Stimulated activated CD8-positive, alpha-beta memory T cell treated with anti-CD3 and anti-CD28 coated beads, Interleukin-12 subunit alpha, Interleukin-12 subunit beta, amount 100 ng/mL, for 24 hours (primary cell): Measurements from ENCODE around the gene RCN1.
"Not testable (repeated sequence)": the region's sequence is repeated elsewhere in the genome, so short reads cannot be mapped to it uniquely, and the experiment has no call there.

Experiments
- DNase-seq: peaks from one replicate; pipeline ENCODE4 v3.0.0-alpha.2; 2020; ENCODE audit errors: extremely low read depth

Gene RCN1

DNA sequence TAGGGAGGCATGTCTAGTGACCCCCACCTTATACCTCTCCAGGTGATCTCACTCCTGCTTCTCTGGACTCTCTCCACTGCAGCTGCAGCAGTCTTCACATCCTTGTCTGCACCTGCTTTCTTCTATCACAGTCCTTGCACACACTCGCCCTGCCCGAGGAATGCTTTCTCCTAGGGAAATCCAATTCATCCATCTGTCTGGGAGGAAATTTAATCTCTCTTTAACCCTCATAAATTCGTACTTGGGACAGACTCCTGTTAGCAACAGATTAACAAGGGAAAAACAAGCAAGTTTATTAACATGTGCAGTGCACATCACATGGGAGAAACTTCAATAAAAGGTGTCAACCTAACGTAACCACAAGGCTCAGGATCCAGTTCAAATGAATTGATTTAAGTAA is 11.3 kb upstream of the RCN1 start:
- no peak for DNase-seq

DNA sequence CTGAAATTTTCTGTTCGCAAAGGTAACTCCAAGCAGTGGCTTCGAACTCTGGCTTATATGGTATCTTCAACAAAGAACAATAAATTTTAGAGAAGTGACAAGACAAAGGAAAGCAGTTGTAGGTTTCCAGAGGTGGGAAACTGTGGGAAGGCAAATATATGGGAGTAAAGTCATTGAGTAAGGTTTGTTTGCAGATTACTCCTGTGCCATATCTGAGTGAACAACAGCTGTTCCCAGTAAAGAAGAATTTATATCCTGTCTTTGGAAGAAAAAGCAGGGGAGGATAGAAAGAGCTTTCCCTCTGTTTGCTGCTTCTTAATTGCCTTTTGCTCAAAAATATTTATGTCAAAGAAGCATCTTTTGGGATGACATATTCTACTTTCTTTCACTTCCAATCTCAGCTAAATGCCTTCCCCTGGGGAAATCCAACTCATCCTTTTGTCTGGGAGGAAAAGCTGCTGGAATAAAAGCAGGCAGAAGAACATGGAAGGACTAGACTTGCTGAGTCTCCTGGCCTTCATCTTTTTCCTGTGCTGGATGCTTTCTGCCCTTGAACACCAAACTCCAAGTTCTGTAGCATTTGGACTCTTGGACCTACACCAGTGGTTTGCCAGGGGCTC is 10.4 kb upstream of the RCN1 start:
- no peak for DNase-seq

DNA sequence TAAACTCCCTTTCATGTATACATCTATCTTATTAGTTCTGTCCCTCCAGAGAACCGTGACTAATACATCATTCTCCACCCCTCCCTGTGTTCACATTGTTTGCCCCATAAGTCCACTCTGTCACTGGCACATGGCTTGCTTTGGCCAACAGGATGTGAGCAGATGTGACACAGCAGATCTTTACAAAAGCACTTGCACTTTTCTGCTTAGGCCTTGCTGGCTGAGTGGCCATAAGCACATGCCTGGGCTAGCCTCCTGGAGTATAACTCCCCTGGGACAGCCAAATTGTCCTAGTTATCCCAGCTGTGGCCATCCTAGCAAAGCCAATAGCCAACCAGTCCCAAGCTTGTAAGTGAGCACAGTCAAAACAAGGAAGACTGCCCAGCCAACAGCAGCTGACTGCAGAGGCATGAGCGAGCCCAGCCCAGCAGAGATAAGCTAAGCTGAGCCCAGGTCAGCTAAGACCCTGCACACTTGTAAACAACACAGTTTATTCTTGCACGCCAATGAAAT is 9.7 kb upstream of the RCN1 start:
- DNase-seq: no peak

DNA sequence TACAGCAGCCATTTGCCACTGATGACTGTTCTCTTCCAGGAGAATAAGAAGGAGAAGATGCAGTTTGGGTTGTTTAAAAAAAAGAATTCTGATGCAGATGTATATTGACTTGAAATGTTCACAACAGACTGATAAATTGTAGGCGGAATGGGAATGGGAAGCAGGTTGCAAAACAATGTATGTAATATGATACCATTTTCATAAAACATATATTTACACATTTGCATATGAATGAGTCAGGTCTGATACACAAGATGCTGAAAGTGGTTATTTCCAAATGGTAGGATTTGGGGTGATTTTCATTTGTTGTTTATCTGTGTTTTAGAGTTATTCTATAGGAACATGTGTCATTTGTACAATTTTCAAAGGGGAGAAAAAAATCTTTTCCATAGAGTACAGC is 9.0 kb upstream of the RCN1 start:
- no peak for DNase-seq

DNA sequence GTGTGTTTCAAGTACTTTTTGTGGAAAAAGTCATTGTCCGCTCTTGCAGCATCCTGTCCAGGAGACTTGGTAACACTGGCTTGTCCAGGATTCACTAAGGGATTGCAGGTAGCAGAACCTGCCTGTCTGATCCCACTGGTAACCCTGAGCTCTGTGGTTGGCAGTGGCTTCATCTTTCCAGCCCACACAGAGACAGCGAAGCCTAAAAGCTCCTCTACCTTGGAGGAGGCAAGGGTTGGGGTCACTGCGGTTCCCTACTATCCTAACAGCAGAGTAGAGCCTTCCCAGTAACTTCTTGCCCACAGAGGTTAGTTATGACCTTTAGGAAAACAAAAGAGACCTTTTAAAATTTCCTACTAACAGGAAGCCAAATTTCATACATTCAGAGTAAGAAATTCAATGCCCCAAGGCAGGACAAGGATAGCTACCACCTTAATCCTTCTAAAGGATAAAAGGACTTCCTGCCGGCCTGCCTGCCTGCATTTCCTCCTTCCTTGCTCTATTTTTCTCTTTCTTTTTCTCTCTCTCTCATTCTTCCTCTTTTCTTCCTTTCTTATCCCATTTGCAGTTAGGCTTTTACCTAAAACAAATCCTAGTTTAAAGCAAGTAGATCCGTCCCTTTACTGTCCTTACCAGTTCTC is 8.4 kb upstream of the RCN1 start:
- no peak for DNase-seq

DNA sequence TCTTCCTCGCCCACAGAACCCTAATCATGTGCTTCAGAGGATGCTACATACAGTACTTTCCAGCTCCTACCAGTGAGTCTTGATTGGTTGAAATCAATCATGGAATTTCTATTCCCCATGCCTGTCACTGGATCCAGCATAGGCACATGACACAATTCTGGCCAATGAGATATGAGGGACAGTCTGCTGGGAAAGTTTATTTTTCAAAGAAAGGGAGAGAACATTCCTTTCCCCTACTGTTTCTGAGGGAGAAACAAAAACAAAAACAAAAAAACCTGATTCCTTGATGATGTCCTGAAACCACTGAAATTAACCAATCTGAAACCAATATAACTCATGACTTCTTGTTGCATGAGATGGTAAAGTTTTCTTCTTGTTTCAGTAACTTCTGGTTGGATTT is 3.3 kb upstream of the RCN1 start:
- DNase-seq: no peak

DNA sequence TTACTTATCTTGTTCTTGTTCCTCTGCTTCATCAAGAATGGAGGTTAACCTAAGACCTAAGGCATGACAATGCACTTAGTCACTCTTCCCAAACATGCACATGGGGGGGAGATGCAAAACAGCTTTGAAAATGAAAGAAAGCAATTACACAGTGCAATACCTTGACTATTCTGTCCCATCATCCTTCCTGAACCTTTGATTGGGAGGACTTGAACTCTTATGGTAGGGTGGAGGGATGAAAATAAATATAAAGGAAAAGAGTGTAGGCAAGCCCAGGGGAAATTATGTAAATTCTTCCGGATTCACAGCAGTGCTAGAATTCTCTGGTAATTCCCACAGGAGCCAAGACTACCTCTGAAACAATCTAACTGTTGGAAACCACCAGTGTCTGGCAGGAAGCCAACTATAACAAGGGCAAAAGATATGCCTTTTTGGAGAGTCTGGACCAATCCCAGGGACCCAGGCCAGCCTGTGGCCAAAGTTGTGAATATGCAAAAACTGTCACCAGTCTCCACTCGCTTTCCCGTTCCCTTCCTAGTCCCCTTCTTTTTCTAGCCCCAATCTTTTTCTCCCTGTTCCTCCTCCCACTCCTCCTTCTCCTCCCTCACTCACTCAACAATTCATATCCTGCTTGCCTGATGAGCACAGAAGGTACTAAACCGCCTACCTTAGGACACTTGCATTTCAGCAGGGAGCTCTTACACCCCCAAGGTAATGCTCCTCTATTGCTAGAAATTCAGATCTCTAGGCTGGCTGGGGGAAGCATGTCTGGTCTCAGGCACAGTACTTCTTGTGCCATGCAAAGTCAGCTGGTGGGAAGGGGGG is 2.5 kb upstream of the RCN1 start:
- no peak for DNase-seq

DNA sequence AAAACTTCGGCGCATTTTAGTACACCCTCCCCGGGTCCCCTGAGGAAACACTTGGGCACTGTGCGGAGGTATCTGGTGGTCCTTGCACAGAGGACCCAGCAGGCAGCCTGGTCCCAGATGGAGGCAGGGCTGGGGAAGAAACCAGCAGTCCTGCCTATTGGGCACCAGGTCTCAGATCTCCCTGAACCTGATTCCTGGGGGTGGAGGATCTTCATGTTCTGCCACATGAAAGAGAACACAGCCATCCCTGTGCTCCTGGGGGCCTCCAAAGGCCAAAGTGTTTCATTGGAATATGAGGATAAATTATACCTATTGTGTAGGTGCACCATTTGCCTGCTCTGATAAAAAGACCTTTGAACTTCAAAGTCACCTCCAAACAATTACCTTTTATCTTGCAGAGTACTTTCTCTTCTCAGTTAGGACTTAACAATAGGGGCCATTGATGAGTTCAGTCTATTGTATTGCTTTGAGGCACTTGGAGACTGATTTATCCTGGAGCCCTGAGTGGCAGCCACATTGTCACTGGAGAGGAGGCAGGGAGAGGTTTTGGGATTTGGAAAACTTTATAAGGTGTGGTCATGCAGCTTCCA is 1.8 kb downstream of the RCN1 start:
- no peak for DNase-seq

DNA sequence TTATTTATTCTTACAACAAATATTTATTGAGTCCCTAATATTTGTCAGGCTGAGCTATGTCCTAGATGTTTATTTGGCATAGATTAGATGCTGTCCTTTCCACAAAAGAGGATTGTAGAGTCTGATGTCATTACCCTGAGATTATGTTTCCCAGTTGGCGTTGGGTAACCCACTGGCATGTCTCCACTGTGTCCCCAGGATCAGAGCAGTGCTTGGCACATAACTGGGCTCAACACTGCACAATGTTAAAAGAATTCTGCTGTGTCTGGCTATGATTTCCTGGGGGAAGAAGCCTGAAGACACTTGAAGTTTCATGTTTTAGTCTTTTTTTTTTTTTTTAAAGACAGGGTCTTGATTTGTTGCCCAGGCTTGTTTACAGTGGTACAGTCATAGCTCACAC is 4.0 kb downstream of the RCN1 start:
- no peak for DNase-seq

DNA sequence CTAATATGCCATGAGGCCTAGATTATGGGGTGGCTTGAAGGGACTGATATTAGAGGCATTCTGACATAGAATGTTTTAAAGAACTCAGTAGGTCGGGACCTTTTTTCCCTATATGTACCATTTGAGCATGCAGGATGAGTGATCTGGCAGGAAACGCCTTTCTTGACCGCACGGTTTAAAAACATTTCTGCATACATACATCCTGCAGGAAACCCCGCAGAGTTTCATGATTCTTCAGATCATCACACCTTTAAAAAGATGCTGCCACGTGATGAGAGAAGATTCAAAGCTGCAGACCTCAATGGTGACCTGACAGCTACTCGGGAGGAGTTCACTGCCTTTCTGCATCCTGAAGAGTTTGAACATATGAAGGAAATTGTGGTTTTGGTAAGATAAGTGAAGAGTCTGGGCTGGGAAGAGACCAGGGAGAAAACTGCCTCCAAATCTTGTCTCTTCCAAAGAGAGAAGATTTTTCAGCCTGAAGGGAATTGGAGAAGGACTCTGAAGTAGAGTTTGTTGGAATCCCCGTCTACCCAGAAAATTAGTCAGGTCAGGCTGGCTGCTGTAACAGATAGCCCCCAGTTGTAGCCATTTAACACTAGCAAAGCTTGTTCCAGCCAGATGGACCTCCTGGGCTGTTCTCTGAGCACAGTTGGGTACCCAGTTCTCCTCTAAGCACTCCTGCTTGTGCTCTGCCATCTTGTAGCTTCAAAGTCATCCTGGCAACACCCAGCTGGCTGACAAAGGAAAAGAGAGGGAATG is 7.4 kb downstream of the RCN1 start:
- DNase-seq: no peak

DNA sequence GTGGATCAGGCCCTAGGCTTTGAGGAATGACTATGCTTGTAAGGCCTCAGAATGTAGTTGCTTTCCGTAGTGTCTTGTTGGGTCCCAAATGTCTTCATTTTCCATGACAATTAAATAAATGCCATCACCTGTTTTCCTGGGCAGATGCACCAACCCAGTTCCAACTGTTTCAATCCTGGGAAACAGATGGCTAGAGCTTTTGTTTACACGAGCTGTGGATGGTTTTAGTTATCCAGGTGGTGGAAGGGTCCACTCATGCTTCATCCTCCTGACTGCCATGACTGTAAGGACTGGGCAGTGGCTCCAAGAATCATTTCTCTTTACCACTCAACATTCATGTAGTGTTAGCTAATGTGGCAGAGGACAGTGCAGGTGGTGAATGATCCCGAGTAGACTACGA is 8.6 kb downstream of the RCN1 start:
- no peak for DNase-seq

DNA sequence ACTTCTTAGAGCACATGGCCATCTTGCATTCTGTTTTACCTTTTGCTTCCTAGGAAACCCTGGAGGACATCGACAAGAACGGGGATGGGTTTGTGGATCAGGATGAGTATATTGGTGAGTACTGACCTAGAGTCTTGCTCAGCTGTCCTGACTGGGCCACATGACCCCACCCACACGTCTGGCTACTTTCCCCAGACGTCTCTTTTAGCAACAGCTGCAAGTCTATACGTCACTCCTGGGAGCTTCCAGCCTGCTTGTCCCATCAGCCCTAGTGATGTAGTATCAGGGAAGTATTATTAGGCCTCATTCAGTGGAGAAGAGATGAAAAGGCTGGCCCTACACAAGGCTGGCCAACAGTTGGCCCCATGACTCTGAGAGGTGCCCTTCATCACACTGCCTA is 9.6 kb downstream of the RCN1 start:
- DNase-seq: no peak

DNA sequence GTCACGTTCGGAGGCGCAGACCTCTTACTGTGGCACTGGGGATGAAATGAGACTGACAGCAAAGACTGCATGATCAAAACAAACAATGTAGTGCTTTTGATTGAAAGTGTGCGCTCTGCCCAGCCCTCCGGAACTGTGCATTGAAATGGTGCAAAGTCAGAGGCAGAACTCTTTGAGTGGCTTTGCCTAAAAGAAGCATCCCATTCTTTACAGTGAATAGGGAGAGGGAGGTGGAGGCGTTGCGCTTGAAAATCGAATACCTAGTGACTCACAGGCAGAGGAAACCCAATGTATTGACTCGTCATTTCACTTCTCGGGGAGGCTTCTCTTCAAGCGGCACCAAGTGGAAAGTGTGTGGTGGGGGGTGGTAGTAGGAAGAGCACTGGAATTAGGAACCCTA is 10.9 kb downstream of the RCN1 start:
- DNase-seq: no peak

DNA sequence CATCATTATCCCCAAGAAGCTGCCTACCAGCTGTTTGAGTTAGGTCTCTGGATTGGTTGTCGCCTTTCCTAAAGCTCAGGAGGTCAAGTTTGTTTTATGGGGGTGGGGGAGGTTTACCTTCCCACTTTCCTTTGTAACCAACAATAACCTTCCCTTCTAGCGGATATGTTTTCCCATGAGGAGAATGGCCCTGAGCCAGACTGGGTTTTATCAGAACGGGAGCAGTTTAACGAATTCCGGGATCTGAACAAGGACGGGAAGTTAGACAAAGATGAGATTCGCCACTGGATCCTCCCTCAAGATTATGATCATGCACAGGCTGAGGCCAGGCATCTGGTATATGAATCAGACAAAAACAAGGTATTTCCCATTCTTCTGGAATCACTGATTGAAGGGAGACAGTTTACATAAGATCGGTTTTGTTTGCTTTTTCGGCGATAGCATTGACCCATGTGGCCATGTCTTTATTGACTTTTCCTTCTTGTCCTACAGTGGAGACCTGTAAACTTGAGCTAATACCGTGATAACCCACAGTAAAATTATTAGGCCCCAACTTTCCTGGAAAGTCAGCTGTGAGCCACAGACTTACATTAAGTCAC is 12.3 kb downstream of the RCN1 start:
- not testable (repeated sequence) for DNase-seq

DNA sequence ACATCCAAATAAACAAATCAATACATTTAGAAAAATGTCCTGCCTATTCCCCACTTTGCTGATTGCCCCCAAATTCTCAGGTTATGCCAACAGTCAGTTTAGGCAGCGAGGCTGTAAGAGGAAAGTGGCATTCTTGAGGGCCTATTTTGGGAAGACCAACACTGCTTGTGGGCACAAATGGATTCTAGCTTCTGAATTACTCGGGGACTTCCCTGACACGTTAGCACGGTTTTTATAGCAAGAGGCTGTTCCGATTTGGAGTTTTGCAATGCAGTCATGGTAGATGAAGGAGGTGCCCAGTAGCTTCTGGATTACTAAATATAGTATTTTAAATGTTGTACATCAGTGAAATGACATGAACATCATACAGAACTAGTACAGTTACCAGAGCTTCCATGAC is 13.1 kb downstream of the RCN1 start:
- no peak for DNase-seq

DNA sequence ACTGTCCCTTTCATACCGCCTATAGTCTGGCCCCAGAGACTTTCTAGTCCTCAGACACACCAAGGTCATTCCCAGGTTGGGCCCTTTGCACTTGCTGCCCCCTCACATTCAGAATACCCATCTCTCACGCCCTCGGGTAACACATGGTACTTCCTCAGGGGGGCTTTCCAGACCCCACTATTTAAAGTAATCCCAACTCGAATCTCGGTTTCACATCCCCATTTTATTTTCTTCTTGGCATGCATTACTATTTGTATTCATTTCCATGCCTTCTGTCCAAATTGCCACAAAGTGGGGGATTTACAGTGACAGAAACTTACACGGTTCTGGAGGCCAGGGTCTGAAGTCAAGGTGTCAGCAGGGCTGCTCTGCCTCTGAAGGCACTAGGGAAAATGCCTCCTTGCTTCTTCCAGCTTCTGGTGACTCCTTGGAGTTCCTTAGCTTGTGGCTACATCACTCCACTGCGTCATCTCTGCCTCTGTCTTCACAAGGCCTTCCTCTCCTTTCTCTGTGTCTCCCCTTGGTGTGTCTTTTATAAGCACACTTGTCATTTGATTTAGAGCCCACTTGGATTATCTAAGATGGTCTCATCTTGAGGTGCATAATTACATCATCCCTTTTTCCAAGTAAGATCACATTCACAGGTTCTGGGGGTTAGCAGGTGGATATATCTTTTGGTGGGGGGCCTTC is 15.1 kb downstream of the RCN1 start:
- no peak for DNase-seq

DNA sequence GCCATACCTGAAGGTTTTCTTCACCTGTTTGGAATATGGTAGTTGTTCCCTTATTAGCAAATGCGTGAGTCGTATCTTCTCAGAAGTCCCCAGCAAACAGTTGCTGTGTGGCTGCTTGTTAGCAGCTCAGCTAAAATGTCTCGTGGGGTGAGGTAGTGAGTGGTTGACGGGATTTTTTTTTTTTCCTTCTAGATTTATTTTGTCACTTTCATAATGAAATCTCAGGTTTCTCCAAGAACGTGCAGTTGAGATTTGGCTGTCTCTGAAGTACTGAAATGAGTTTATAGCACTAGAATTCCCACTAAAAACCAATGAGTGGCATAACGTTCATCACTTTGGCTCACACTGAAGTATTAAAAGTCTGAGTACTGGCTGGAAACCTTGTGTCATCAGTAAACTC is 16.8 kb downstream of the RCN1 start:
- DNase-seq: no peak

DNA sequence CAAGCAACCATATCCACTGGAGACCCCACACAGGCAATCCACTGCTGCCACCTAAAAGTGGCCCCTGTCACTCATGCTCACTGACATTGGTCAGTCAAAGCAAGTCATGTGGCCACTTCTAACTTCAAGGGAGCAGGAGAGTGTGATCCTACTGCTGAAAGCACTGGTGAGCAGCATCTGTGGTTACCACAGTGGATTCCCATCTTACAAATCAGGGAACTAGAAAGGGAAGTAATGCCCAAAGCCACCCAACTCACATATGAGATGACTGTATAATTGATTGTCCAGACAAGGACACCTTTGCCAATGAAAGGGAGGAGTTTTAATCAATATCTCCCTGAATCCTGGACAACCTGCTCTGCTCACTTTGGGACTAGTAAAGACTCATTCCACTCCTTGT is 17.7 kb downstream of the RCN1 start:
- DNase-seq: no peak

DNA sequence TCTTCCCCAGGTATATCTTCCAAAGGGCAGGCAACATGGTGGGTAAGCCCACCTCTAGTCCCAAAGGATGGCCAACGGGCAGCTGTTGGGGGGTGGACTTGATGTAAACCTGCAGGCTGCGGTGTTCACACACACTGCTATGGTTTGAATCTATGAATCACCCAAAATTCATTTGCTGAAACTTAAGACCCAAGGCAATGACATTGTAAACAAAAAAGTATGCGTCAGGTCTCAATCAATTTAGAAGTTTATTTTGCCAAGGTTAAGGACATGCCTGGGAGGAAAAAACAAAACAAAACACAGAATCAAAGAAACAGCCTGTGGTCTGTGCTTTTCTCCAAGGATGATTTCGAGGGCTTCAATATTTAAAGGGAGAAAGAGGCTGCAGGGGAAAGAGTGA is 18.3 kb downstream of the RCN1 start:
- no peak for DNase-seq

DNA sequence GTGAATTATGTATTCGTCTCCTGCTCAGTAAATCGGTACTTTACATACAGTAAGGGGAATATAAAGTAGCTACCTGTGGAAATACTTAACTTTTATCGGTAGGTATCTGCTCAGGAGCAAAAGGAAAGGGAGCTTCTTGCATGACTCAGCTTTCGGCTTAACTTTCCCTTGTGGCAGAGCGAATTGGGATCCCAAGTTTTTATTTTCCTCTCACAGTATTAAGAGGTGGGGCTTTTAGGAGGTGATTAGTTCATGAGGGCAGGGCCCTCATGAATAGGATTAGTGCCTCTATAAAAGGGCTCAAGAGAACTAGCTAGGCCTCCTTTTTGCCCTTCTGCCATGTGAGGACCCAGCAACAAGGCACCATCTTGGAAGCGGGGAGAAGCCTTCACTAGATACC is 18.7 kb downstream of the RCN1 start:
- DNase-seq: no peak

DNA sequence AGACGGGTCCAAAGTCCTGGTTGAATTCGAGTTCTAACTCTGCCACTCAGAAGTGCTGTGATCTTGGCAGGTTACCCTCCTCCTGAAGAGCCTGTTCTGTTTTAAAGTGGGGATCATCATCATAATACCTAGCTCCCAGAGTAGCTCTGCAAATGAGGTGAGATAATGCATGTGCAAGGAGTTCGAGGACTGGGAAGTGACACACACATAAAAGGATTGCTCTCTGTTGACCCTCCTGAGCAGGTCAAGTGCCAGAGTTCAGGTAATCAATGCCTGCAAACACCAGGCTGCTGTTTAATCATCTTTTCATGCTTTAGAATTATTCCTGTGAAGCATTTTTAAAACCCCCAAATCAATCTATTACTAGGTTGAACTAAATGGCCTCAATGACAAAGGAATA is 19.9 kb downstream of the RCN1 start:
- no peak for DNase-seq
